Dermis microvascular lymphatic vessel endothelial cell (primary cell): ENCODE measurements around the gene LHX1. TPM values are rescaled to one million over a fixed set of nuclear protein-coding genes. Genes with fewer than 3 reads are reported as not detected.

Experiments used
- DNase-seq, 2 donors: peaks; one replicate each; pipeline versions ENCODE4 v3.0.0 to v3.0.0-alpha.2; 2010; ENCODE audit warnings: low read depth in 2 of 2
- total RNA-seq: library from RNA; depleted of rRNA; stranded (reverse); fragments of >200 nt; gene quantifications from 2 replicates; pipeline ENCODE4 v1.2.1, GENCODE V29; 2014

The LHX1 gene
- total RNA-seq, 1 donor from 2014 or later, result not detected

- DNase-seq, result no peak
These were observed 14.0 kb downstream of the LHX1 start for GRCh38 chr17:36951084-36951789.

- DNase-seq, result no peak
These were observed 34.2 kb downstream of the LHX1 start for GRCh38 chr17:36971508-36971907.

GRCh38 chr17:36972186-36972700, 35.0 kb downstream of the LHX1 start:
- DNase-seq, result no peak

- no peak for DNase-seq
These were observed 35.6 kb downstream of the LHX1 start for GRCh38 chr17:36972905-36973304.

- no peak for DNase-seq
These were observed 38.7 kb downstream of the LHX1 start for GRCh38 chr17:36975922-36976515.

- DNase-seq, result no peak
These were observed 39.8 kb downstream of the LHX1 start for GRCh38 chr17:36977066-36977465.

GRCh38 chr17:36977568-36977967, 40.3 kb downstream of the LHX1 start:
- DNase-seq, result no peak

GRCh38 chr17:36978810-36979564, 41.7 kb downstream of the LHX1 start:
- DNase-seq, result peak in 1 of 2 donors; percentile 40

- peak in 1 of 2 donors; percentile 42 for DNase-seq
These were observed 42.3 kb downstream of the LHX1 start for GRCh38 chr17:36979565-36979941.

GRCh38 chr17:36980280-36980761, 43.0 kb downstream of the LHX1 start:
- peak in 1 of 2 donors; percentile 59 for DNase-seq

GRCh38 chr17:36983618-36984017, 46.3 kb downstream of the LHX1 start:
- DNase-seq, result no peak

- DNase-seq, result no peak
These were observed 51.9 kb downstream of the LHX1 start for GRCh38 chr17:36989173-36989572.

- no peak for DNase-seq
These were observed 55.4 kb downstream of the LHX1 start for GRCh38 chr17:36992701-36993100.

- no peak for DNase-seq
These were observed 56.0 kb downstream of the LHX1 start for GRCh38 chr17:36993227-36993626.

Other genes starting within 250 kb of the LHX1 start
- 18.9 and 19.1 TPM in 2 replicates for gene AATF, start 11.5 kb downstream of the LHX1 start, total RNA-seq